ENCODE data around the gene DXO.
A peak's percentile ranks its signal among the peaks of the same experiment; 100 is the strongest.
"Not testable (repeated sequence)": the region's sequence is repeated elsewhere in the genome, so short reads cannot be mapped to it uniquely, and the experiment has no call there.

The DXO gene

GRCh38 chr6:31932137-31932536, 39.8 kb downstream of the DXO start:
- H3K4me1 ChIP-seq (ENCODE audit: control insufficient read depth in 1 of 2, insufficient read depth in 2 of 2, low read length in 2 of 2), result peaks cover 17 to 19% of the 10 kb centered on the region in 2 donors
- H3K36me3 ChIP-seq (ENCODE audit: control insufficient read depth in 1 of 2, insufficient read depth in 2 of 2, low read length in 2 of 2); H3K9ac ChIP-seq (ENCODE audit: low read depth in 1 of 2, low read length in 2 of 2); H3K27ac ChIP-seq (ENCODE audit: low read depth, low read length); H3K4me3 ChIP-seq (ENCODE audit: low read depth in 1 of 2, low read length in 2 of 2); H3K9me3 ChIP-seq (ENCODE audit: control insufficient read depth in 1 of 2, low read length in 2 of 2); H3K27me3 ChIP-seq (ENCODE audit: control insufficient read depth in 1 of 2, insufficient read depth in 2 of 2, low read length in 2 of 2): not testable (repeated sequence)

- Histone ChIP-seq H3K36me3 (ENCODE audit: control insufficient read depth in 1 of 2, insufficient read depth in 2 of 2, low read length in 2 of 2) (no peaks in the 10 kb centered on the region), H3K9me3 (ENCODE audit: control insufficient read depth in 1 of 2, low read length in 2 of 2) (no peaks in the 10 kb centered on the region), H3K9ac (ENCODE audit: low read depth in 1 of 2, low read length in 2 of 2) (no peak overlapping the region), H3K4me3 (ENCODE audit: low read depth in 1 of 2, low read length in 2 of 2) (no peak overlapping the region), H3K4me1 (ENCODE audit: control insufficient read depth in 1 of 2, insufficient read depth in 2 of 2, low read length in 2 of 2) (peaks cover 19 to 20% of the 10 kb centered on the region in 2 donors), H3K27me3 (ENCODE audit: control insufficient read depth in 1 of 2, insufficient read depth in 2 of 2, low read length in 2 of 2) (no peaks in the 10 kb centered on the region), H3K27ac (ENCODE audit: low read depth, low read length) (no peak overlapping the region)
These were observed 41.0 kb downstream of the DXO start for GRCh38 chr6:31930962-31931361.

- Histone ChIP-seq H3K4me1 (ENCODE audit: control insufficient read depth in 1 of 2, insufficient read depth in 2 of 2, low read length in 2 of 2) (peaks cover 19 to 20% of the 10 kb centered on the region in 2 donors), H3K27me3 (ENCODE audit: control insufficient read depth in 1 of 2, insufficient read depth in 2 of 2, low read length in 2 of 2) (no peaks in the 10 kb centered on the region), H3K9ac (ENCODE audit: low read depth in 1 of 2, low read length in 2 of 2) (peak overlapping the region in 1 of 2 donors; percentile 66), H3K4me3 (ENCODE audit: low read depth in 1 of 2, low read length in 2 of 2) (peak overlapping the region; percentile 69 to 70), H3K9me3 (ENCODE audit: control insufficient read depth in 1 of 2, low read length in 2 of 2) (no peaks in the 10 kb centered on the region), H3K36me3 (ENCODE audit: control insufficient read depth in 1 of 2, insufficient read depth in 2 of 2, low read length in 2 of 2) (no peaks in the 10 kb centered on the region), H3K27ac (ENCODE audit: low read depth, low read length) (no peak overlapping the region)
These were observed 43.3 kb downstream of the DXO start for GRCh38 chr6:31928672-31928939.

GRCh38 chr6:31927863-31928671, 43.9 kb downstream of the DXO start:
- peak overlapping the region; percentile 69 to 70 for H3K4me3 ChIP-seq (ENCODE audit: low read depth in 1 of 2, low read length in 2 of 2)

GRCh38 chr6:31927242-31927862, 44.6 kb downstream of the DXO start, which contains the start of gene C2:
C2 (plus strand) TSS chr6:31927717; CDS start chr6:31927753, 36 bp downstream.
- Histone ChIP-seq H3K27me3 (ENCODE audit: control insufficient read depth in 1 of 2, insufficient read depth in 2 of 2, low read length in 2 of 2) (no peaks in the 10 kb centered on the region), H3K36me3 (ENCODE audit: control insufficient read depth in 1 of 2, insufficient read depth in 2 of 2, low read length in 2 of 2) (no peaks in the 10 kb centered on the region), H3K4me1 (ENCODE audit: control insufficient read depth in 1 of 2, insufficient read depth in 2 of 2, low read length in 2 of 2) (peaks cover 19 to 20% of the 10 kb centered on the region in 2 donors), H3K4me3 (ENCODE audit: low read depth in 1 of 2, low read length in 2 of 2) (peak within 1 kb of the TSS; percentile 69 to 70), H3K27ac (ENCODE audit: low read depth, low read length) (no peak within 1 kb of the TSS), H3K9ac (ENCODE audit: low read depth in 1 of 2, low read length in 2 of 2) (peak within 1 kb of the TSS; percentile 66 to 68), H3K9me3 (ENCODE audit: control insufficient read depth in 1 of 2, low read length in 2 of 2) (no peaks in the 10 kb centered on the region)

More at GRCh38 chr6:31927863-31928671, 43.9 kb downstream of the DXO start:
- H3K4me1 ChIP-seq (ENCODE audit: control insufficient read depth in 1 of 2, insufficient read depth in 2 of 2, low read length in 2 of 2), result peaks cover 19 to 20% of the 10 kb centered on the region in 2 donors
- H3K27me3 ChIP-seq (ENCODE audit: control insufficient read depth in 1 of 2, insufficient read depth in 2 of 2, low read length in 2 of 2), result no peaks in the 10 kb centered on the region
- no peak overlapping the region for H3K27ac ChIP-seq (ENCODE audit: low read depth, low read length)
- H3K9me3 ChIP-seq (ENCODE audit: control insufficient read depth in 1 of 2, low read length in 2 of 2), result no peaks in the 10 kb centered on the region
- H3K9ac ChIP-seq (ENCODE audit: low read depth in 1 of 2, low read length in 2 of 2), result peak overlapping the region; percentile 66 to 68
- no peaks in the 10 kb centered on the region for H3K36me3 ChIP-seq (ENCODE audit: control insufficient read depth in 1 of 2, insufficient read depth in 2 of 2, low read length in 2 of 2)

- H3K4me3 ChIP-seq (ENCODE audit: low read depth in 1 of 2, low read length in 2 of 2), result no peak overlapping the region
- H3K9ac ChIP-seq (ENCODE audit: low read depth in 1 of 2, low read length in 2 of 2), result no peak overlapping the region
- H3K4me1 ChIP-seq (ENCODE audit: control insufficient read depth in 1 of 2, insufficient read depth in 2 of 2, low read length in 2 of 2), result peaks cover 7 to 10% of the 10 kb centered on the region in 2 donors
- no peaks in the 10 kb centered on the region for H3K9me3 ChIP-seq (ENCODE audit: control insufficient read depth in 1 of 2, low read length in 2 of 2)
- no peak overlapping the region for H3K27ac ChIP-seq (ENCODE audit: low read depth, low read length)
- no peaks in the 10 kb centered on the region for H3K36me3 ChIP-seq (ENCODE audit: control insufficient read depth in 1 of 2, insufficient read depth in 2 of 2, low read length in 2 of 2)
- no peaks in the 10 kb centered on the region for H3K27me3 ChIP-seq (ENCODE audit: control insufficient read depth in 1 of 2, insufficient read depth in 2 of 2, low read length in 2 of 2)
These were observed 49.0 kb downstream of the DXO start for GRCh38 chr6:31922942-31923341.

- H3K9me3 ChIP-seq (ENCODE audit: control insufficient read depth in 1 of 2, low read length in 2 of 2), result no peaks in the 10 kb centered on the region
- H3K27me3 ChIP-seq (ENCODE audit: control insufficient read depth in 1 of 2, insufficient read depth in 2 of 2, low read length in 2 of 2), result no peaks in the 10 kb centered on the region
- no peak overlapping the region for H3K4me3 ChIP-seq (ENCODE audit: low read depth in 1 of 2, low read length in 2 of 2)
- no peaks in the 10 kb centered on the region for H3K36me3 ChIP-seq (ENCODE audit: control insufficient read depth in 1 of 2, insufficient read depth in 2 of 2, low read length in 2 of 2)
- no peaks in the 10 kb centered on the region for H3K4me1 ChIP-seq (ENCODE audit: control insufficient read depth in 1 of 2, insufficient read depth in 2 of 2, low read length in 2 of 2)
- no peak overlapping the region for H3K27ac ChIP-seq (ENCODE audit: low read depth, low read length)
- H3K9ac ChIP-seq (ENCODE audit: low read depth in 1 of 2, low read length in 2 of 2), result no peak overlapping the region
These were observed 51.1 kb downstream of the DXO start for GRCh38 chr6:31920811-31921210.
